ENCODE data around the gene ESR2. TPM values are rescaled to one million over a fixed set of nuclear protein-coding genes. Genes with fewer than 3 reads are reported as not detected.

The ESR2 gene
- total RNA-seq, 1 experiment from 2014 or later = 0.15 TPM

DNA sequence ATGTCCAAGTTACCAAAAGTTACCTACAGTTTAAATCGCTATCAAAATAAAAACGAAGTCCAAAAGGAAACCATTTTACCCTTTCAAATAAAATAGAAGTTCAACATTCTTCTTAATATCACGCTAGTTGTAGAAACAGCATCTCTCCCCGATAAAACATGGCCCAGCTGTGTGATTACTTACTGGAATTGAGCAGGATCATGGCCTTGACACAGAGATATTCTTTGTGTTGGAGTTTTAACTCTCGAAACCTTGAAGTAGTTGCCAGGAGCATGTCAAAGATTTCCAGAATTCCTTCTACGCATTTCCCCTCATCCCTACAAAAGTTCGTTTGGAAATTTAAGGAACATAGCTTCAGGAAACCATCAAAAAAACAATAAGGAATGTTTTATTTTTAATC lies 44.8 kb downstream of the ESR2 start:
- Histone ChIP-seq H2AFZ (ENCODE audit: low read length) (no peak overlapping the region), H4K91ac (ENCODE audit: insufficient read length, low read depth, low read length) (no peak overlapping the region), H3K23me2 (ENCODE audit: insufficient read length, low read depth, low read length, poor library complexity, severe bottlenecking) (no peaks in the 10 kb centered on the region), H2BK120ac (ENCODE audit: low read depth, low read length, poor library complexity, severe bottlenecking) (no peak overlapping the region), H4K8ac (replicated peaks; ENCODE audit: insufficient read length, low read depth, low read length) (no peak overlapping the region), H3K27me3 (ENCODE audit: insufficient read depth, low read length) (no peaks in the 10 kb centered on the region), H2BK20ac (ENCODE audit: low read depth, low read length, poor library complexity, severe bottlenecking) (no peak overlapping the region), H3K79me2 (ENCODE audit: insufficient read depth, low read length) (no peaks in the 10 kb centered on the region), H2BK5ac (ENCODE audit: insufficient read length, low read length) (no peak overlapping the region), H3K9me3 (ENCODE audit: control insufficient read depth, low read depth, low read length) (no peaks in the 10 kb centered on the region), H3T11ph (ENCODE audit: low read length) (no peak overlapping the region), H4K20me1 (ENCODE audit: control insufficient read depth, insufficient read depth, insufficient read length) (no peaks in the 10 kb centered on the region), H2BK12ac (ENCODE audit: insufficient read length, low read depth, low read length) (no peak overlapping the region), H3K14ac (ENCODE audit: insufficient read depth, low read length) (no peak overlapping the region), H3K18ac (ENCODE audit: insufficient read length, low read depth, low read length) (no peak overlapping the region), H3K79me1 (ENCODE audit: insufficient read depth, low read depth, low read length, poor library complexity, severe bottlenecking) (no peaks in the 10 kb centered on the region), H2BK15ac (ENCODE audit: low read depth, low read length) (no peak overlapping the region), H3K9ac (ENCODE audit: extremely low read depth, insufficient read length, low read length) (no peak overlapping the region), H2AK5ac (ENCODE audit: insufficient read length, low read length) (no peak overlapping the region), H3K4me2 (ENCODE audit: insufficient read depth, insufficient read length, low read length) (no peak overlapping the region), H3K4me1 (ENCODE audit: insufficient read depth, low read length) (no peaks in the 10 kb centered on the region), H3K56ac (ENCODE audit: insufficient read length, low read depth, low read length) (no peak overlapping the region), H4K5ac (ENCODE audit: insufficient read length, low read depth, low read length) (no peak overlapping the region), H3K23ac (ENCODE audit: insufficient read length, low read depth, low read length) (no peak overlapping the region), H3K27ac (ENCODE audit: insufficient read length, low read depth, low read length) (no peak overlapping the region), H3K4ac (ENCODE audit: low read depth, low read length) (no peak overlapping the region)
- Mint-ChIP-seq H3K27me3 (ENCODE audit: low read depth) (no peaks in the 10 kb centered on the region; the same call in 1 of the 2 replicates), H3K4me3 (no peak overlapping the region), H3K27ac (no peak overlapping the region), H3K4me1 (peaks cover 0 to 5% of the 10 kb centered on the region in 2 experiments; a peak in 2 of 4 replicates), H3K9me3 (no peaks in the 10 kb centered on the region), H3K36me3 (ENCODE audit: insufficient read depth in 1 of 3, low read depth in 3 of 3) (no peaks in the 10 kb centered on the region; a peak in 1 of 7 replicates)
- no CpG with 5 or more reads among the region's 7 CpGs for WGBS (ENCODE audit: extremely low coverage, insufficient read length, low lambda C conversion rate)
- DNase-seq = no peak
- TF ChIP-seq, protein P1, sequence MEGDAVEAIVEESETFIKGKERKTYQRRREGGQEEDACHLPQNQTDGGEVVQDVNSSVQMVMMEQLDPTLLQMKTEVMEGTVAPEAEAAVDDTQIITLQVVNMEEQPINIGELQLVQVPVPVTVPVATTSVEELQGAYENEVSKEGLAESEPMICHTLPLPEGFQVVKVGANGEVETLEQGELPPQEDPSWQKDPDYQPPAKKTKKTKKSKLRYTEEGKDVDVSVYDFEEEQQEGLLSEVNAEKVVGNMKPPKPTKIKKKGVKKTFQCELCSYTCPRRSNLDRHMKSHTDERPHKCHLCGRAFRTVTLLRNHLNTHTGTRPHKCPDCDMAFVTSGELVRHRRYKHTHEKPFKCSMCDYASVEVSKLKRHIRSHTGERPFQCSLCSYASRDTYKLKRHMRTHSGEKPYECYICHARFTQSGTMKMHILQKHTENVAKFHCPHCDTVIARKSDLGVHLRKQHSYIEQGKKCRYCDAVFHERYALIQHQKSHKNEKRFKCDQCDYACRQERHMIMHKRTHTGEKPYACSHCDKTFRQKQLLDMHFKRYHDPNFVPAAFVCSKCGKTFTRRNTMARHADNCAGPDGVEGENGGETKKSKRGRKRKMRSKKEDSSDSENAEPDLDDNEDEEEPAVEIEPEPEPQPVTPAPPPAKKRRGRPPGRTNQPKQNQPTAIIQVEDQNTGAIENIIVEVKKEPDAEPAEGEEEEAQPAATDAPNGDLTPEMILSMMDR (conservative IDR thresholded peaks at IDR 0.05) = no peak
